ENCODE results near the gene CCL18. TPM values are rescaled to one million over a fixed set of nuclear protein-coding genes. Genes with fewer than 3 reads are reported as not detected.
"Not testable (repeated sequence)": the region's sequence is repeated elsewhere in the genome, so short reads cannot be mapped to it uniquely, and the experiment has no call there.

Gene CCL18
- polyA plus RNA-seq, 1 donor, result 0.28 TPM

- H3K4me3 ChIP-seq (ENCODE audit: low read length); H3K27ac ChIP-seq (ENCODE audit: low read length): not testable (repeated sequence)
- WGBS (ENCODE audit: insufficient coverage, low lambda C conversion rate), result no CpG with 5 or more reads among the region's 10 CpGs
These were observed 24.0 kb downstream of the CCL18 start for GRCh38 chr17:36087897-36088572.

GRCh38 chr17:36088670-36089338, 24.7 kb downstream of the CCL18 start:
- H3K36me3 ChIP-seq (ENCODE audit: control insufficient read depth, insufficient read depth, low read length), result no peaks in the 10 kb centered on the region
- DNase-seq, result no peak
- H3K4me3 ChIP-seq (ENCODE audit: low read length), result no peak overlapping the region
- H3K27ac ChIP-seq (ENCODE audit: low read length), result no peak overlapping the region
- H3K27me3 ChIP-seq (ENCODE audit: control insufficient read depth, insufficient read depth, low read length), result no peaks in the 10 kb centered on the region
- no peaks in the 10 kb centered on the region for H3K9me3 ChIP-seq (ENCODE audit: control insufficient read depth, low read depth, low read length)
- no CpG with 5 or more reads among the region's 14 CpGs for WGBS (ENCODE audit: insufficient coverage, low lambda C conversion rate)
- H3K4me1 ChIP-seq (ENCODE audit: control insufficient read depth, insufficient read depth, low read length), result peaks cover 2% of the 10 kb centered on the region

More at GRCh38 chr17:36087897-36088572, 24.0 kb downstream of the CCL18 start:
- H3K36me3 ChIP-seq (ENCODE audit: control insufficient read depth, insufficient read depth, low read length); H3K4me1 ChIP-seq (ENCODE audit: control insufficient read depth, insufficient read depth, low read length); H3K9me3 ChIP-seq (ENCODE audit: control insufficient read depth, low read depth, low read length); H3K27me3 ChIP-seq (ENCODE audit: control insufficient read depth, insufficient read depth, low read length); DNase-seq: not testable (repeated sequence)

GRCh38 chr17:36089339-36089865, 25.3 kb downstream of the CCL18 start:
- peaks cover 2% of the 10 kb centered on the region for H3K4me1 ChIP-seq (ENCODE audit: control insufficient read depth, insufficient read depth, low read length)
- no peak for DNase-seq

GRCh38 chr17:36089888-36090836, 26.1 kb downstream of the CCL18 start, which contains the start of gene CCL3:
TSS of gene CCL3 (minus strand) at chr17:36090143. CDS start at chr17:36090058, 85 bp downstream.
- peak in 1 of 2 donors; percentile 12 for DNase-seq

More at GRCh38 chr17:36089339-36089865, 25.3 kb downstream of the CCL18 start:
- no peaks in the 10 kb centered on the region for H3K36me3 ChIP-seq (ENCODE audit: control insufficient read depth, insufficient read depth, low read length)
- H3K4me3 ChIP-seq (ENCODE audit: low read length), result no peak overlapping the region
- H3K9me3 ChIP-seq (ENCODE audit: control insufficient read depth, low read depth, low read length), result no peaks in the 10 kb centered on the region
- H3K27me3 ChIP-seq (ENCODE audit: control insufficient read depth, insufficient read depth, low read length), result no peaks in the 10 kb centered on the region
- WGBS (ENCODE audit: insufficient coverage, low lambda C conversion rate), result 80% methylated on average over 2 of the region's 4 CpGs
- H3K27ac ChIP-seq (ENCODE audit: low read length), result no peak overlapping the region

GRCh38 chr17:36092230-36092629, 28.2 kb downstream of the CCL18 start:
- Histone ChIP-seq H3K4me3 (ENCODE audit: low read length) (no peak overlapping the region), H3K27me3 (ENCODE audit: control insufficient read depth, insufficient read depth, low read length) (no peaks in the 10 kb centered on the region), H3K27ac (ENCODE audit: low read length) (no peak overlapping the region), H3K36me3 (ENCODE audit: control insufficient read depth, insufficient read depth, low read length) (no peaks in the 10 kb centered on the region), H3K4me1 (ENCODE audit: control insufficient read depth, insufficient read depth, low read length) (peaks cover 2% of the 10 kb centered on the region), H3K9me3 (ENCODE audit: control insufficient read depth, low read depth, low read length) (no peaks in the 10 kb centered on the region)
- 60% methylated on average over 1 of the region's 4 CpGs for WGBS (ENCODE audit: insufficient coverage, low lambda C conversion rate)
- DNase-seq, result no peak

More at GRCh38 chr17:36089888-36090836, 26.1 kb downstream of the CCL18 start, which contains the start of gene CCL3:
- H3K4me1 ChIP-seq (ENCODE audit: control insufficient read depth, insufficient read depth, low read length), result peaks cover 2% of the 10 kb centered on the region
- no peak within 1 kb of the TSS for H3K4me3 ChIP-seq (ENCODE audit: low read length)
- H3K27me3 ChIP-seq (ENCODE audit: control insufficient read depth, insufficient read depth, low read length), result no peaks in the 10 kb centered on the region
- no peaks in the 10 kb centered on the region for H3K9me3 ChIP-seq (ENCODE audit: control insufficient read depth, low read depth, low read length)
- WGBS (ENCODE audit: insufficient coverage, low lambda C conversion rate), result 20% methylated on average over 1 of the region's 9 CpGs
- no peaks in the 10 kb centered on the region for H3K36me3 ChIP-seq (ENCODE audit: control insufficient read depth, insufficient read depth, low read length)
- H3K27ac ChIP-seq (ENCODE audit: low read length), result no peak within 1 kb of the TSS

GRCh38 chr17:36092715-36093114, 28.6 kb downstream of the CCL18 start:
- H3K27me3 ChIP-seq (ENCODE audit: control insufficient read depth, insufficient read depth, low read length); H3K27ac ChIP-seq (ENCODE audit: low read length); H3K36me3 ChIP-seq (ENCODE audit: control insufficient read depth, insufficient read depth, low read length); DNase-seq; H3K4me1 ChIP-seq (ENCODE audit: control insufficient read depth, insufficient read depth, low read length); H3K9me3 ChIP-seq (ENCODE audit: control insufficient read depth, low read depth, low read length); H3K4me3 ChIP-seq (ENCODE audit: low read length): not testable (repeated sequence)
- WGBS (ENCODE audit: insufficient coverage, low lambda C conversion rate), result 83% methylated on average over 1 of the region's 6 CpGs

GRCh38 chr17:36094232-36094631, 30.2 kb downstream of the CCL18 start:
- H3K27ac ChIP-seq (ENCODE audit: low read length), result no peak overlapping the region
- H3K4me1 ChIP-seq (ENCODE audit: control insufficient read depth, insufficient read depth, low read length), result peaks cover 2% of the 10 kb centered on the region
- 100% methylated on average over 1 of the region's 1 CpG for WGBS (ENCODE audit: insufficient coverage, low lambda C conversion rate)
- H3K9me3 ChIP-seq (ENCODE audit: control insufficient read depth, low read depth, low read length), result no peaks in the 10 kb centered on the region
- H3K36me3 ChIP-seq (ENCODE audit: control insufficient read depth, insufficient read depth, low read length), result no peaks in the 10 kb centered on the region
- no peaks in the 10 kb centered on the region for H3K27me3 ChIP-seq (ENCODE audit: control insufficient read depth, insufficient read depth, low read length)
- no peak for DNase-seq
- H3K4me3 ChIP-seq (ENCODE audit: low read length), result no peak overlapping the region

- peaks cover 2% of the 10 kb centered on the region for H3K4me1 ChIP-seq (ENCODE audit: control insufficient read depth, insufficient read depth, low read length)
- H3K27me3 ChIP-seq (ENCODE audit: control insufficient read depth, insufficient read depth, low read length), result no peaks in the 10 kb centered on the region
- no peaks in the 10 kb centered on the region for H3K9me3 ChIP-seq (ENCODE audit: control insufficient read depth, low read depth, low read length)
- no CpG with 5 or more reads among the region's 7 CpGs for WGBS (ENCODE audit: insufficient coverage, low lambda C conversion rate)
- no peak for DNase-seq
- H3K36me3 ChIP-seq (ENCODE audit: control insufficient read depth, insufficient read depth, low read length), result no peaks in the 10 kb centered on the region
- H3K4me3 ChIP-seq (ENCODE audit: low read length), result no peak overlapping the region
- H3K27ac ChIP-seq (ENCODE audit: low read length), result no peak overlapping the region
These were observed 30.7 kb downstream of the CCL18 start for GRCh38 chr17:36094746-36095145.

GRCh38 chr17:36095992-36096391, 31.9 kb downstream of the CCL18 start:
- no peak overlapping the region for H3K4me3 ChIP-seq (ENCODE audit: low read length)
- no peak overlapping the region for H3K27ac ChIP-seq (ENCODE audit: low read length)
- H3K36me3 ChIP-seq (ENCODE audit: control insufficient read depth, insufficient read depth, low read length), result no peaks in the 10 kb centered on the region
- no peak for DNase-seq
- no peaks in the 10 kb centered on the region for H3K9me3 ChIP-seq (ENCODE audit: control insufficient read depth, low read depth, low read length)
- WGBS (ENCODE audit: insufficient coverage, low lambda C conversion rate), result no CpG with 5 or more reads among the region's 1 CpG
- no peaks in the 10 kb centered on the region for H3K27me3 ChIP-seq (ENCODE audit: control insufficient read depth, insufficient read depth, low read length)
- no peaks in the 10 kb centered on the region for H3K4me1 ChIP-seq (ENCODE audit: control insufficient read depth, insufficient read depth, low read length)

GRCh38 chr17:36099004-36099403, 34.9 kb downstream of the CCL18 start:
- not testable (repeated sequence) for H3K4me1 ChIP-seq (ENCODE audit: control insufficient read depth, insufficient read depth, low read length); H3K27me3 ChIP-seq (ENCODE audit: control insufficient read depth, insufficient read depth, low read length); H3K27ac ChIP-seq (ENCODE audit: low read length); DNase-seq; H3K9me3 ChIP-seq (ENCODE audit: control insufficient read depth, low read depth, low read length); H3K36me3 ChIP-seq (ENCODE audit: control insufficient read depth, insufficient read depth, low read length); H3K4me3 ChIP-seq (ENCODE audit: low read length)
- WGBS (ENCODE audit: insufficient coverage, low lambda C conversion rate), result no CpG with 5 or more reads among the region's 1 CpG
